HepG2 (cell line): ENCODE results near the gene RFC1. TPM values are rescaled to one million over a fixed set of nuclear protein-coding genes. Genes with fewer than 3 reads are reported as not detected.
A peak's percentile ranks its signal among the peaks of the same experiment; 100 is the strongest.

Experiments used
- GATA4 ChIP-seq: sonication (generic); IDR thresholded peaks from 2 replicates; pipeline ENCODE4 v1.6.1; 2016; ENCODE audit warnings: antibody characterized with exemption, low read depth, borderline replicate concordance
- GTF3A ChIP-seq: sonication (generic); formaldehyde crosslinking; conservative IDR thresholded peaks from 2 replicates; pipeline ENCODE4 v1.4.0; 2020; ENCODE audit warnings: mild to moderate bottlenecking, missing genetic modification reagents
- KAT7 ChIP-seq: IDR thresholded peaks from 2 replicates; pipeline ENCODE4 v1.6.1; 2018; ENCODE audit warnings: borderline replicate concordance, missing compliant biosample characterization
- KMT2B ChIP-seq: IDR thresholded peaks from 2 replicates; pipeline ENCODE4 v1.6.1; 2016; ENCODE audit warnings: missing genetic modification reagents, missing compliant biosample characterization
- MTF2 ChIP-seq: sonication (generic); formaldehyde crosslinking; IDR thresholded peaks from 2 replicates; pipeline ENCODE4 v1.5.0; 2020; ENCODE audit warnings: missing genetic modification reagents, borderline replicate concordance
- NFKBIZ ChIP-seq: IDR thresholded peaks from 2 replicates; pipeline ENCODE4 v1.6.1; 2018; ENCODE audit warnings: missing genetic modification reagents, missing compliant biosample characterization
- PRPF4 ChIP-seq: fragments of 200-400 bp; formaldehyde crosslinking; IDR thresholded peaks from 2 replicates; pipeline ENCODE4 v1.6.1; 2016; ENCODE audit warnings: low read length, low read depth; ENCODE audit not compliant: poor library complexity, severe bottlenecking
- RXRA ChIP-seq: sonication (generic); formaldehyde crosslinking; IDR thresholded peaks from 2 replicates; pipeline ENCODE4 v1.5.1; 2020; ENCODE audit warnings: missing genetic modification reagents
- ZBTB20 ChIP-seq: sonication (generic); formaldehyde crosslinking; IDR thresholded peaks from 2 replicates; pipeline ENCODE4 v1.8.1; 2023; ENCODE audit warnings: missing genetic modification reagents, low read depth, mild to moderate bottlenecking, borderline replicate concordance
- ZFP36L2 ChIP-seq: sonication (generic); formaldehyde crosslinking; IDR thresholded peaks from 2 replicates; pipeline ENCODE4 v1.4.0; 2020; ENCODE audit warnings: missing genetic modification reagents
- ZNF143 ChIP-seq: sonication (generic); formaldehyde crosslinking; IDR thresholded peaks from 2 replicates; pipeline ENCODE4 v1.4.0; 2020; ENCODE audit warnings: missing genetic modification reagents
- ZNF207 ChIP-seq: fragments of 450-650 bp; IDR thresholded peaks from 2 replicates; pipeline ENCODE4 v1.6.1; 2016; ENCODE audit warnings: antibody characterized with exemption, borderline replicate concordance
- ZNF547 ChIP-seq: sonication (generic); formaldehyde crosslinking; IDR thresholded peaks from 2 replicates; pipeline ENCODE4 v1.5.1; 2020; ENCODE audit warnings: mild to moderate bottlenecking, missing genetic modification reagents
- ZNF670 ChIP-seq: sonication (generic); formaldehyde crosslinking; IDR thresholded peaks from 2 replicates; pipeline ENCODE4 v1.8.0; 2022; ENCODE audit warnings: mild to moderate bottlenecking, missing genetic modification reagents, borderline replicate concordance
- polyA plus RNA-seq, 8 experiments: library from polyadenylated mRNA; depleted of rRNA in 3 of 8; stranded (reverse) in 7 of 8; unstranded in 1 of 8; fragments of >200 nt; fragmentation: Illumina TruSeq in 4 of 8; extraction: Trizol in 4 of 8; gene quantifications; 2 replicates each; pipeline versions ENCODE4 v1.2.1 to v1.2.3, GENCODE V29; 2011 to 2016; ENCODE audit warnings: low read depth in 4 of 8, missing spikeins in 1 of 8, mixed read lengths in 1 of 8; ENCODE audit not compliant: insufficient read depth in 1 of 8
- total RNA-seq, 5 experiments: library from RNA; depleted of rRNA; stranded (reverse); fragments of >200 nt; fragmentation: Illumina TruSeq; extraction: Trizol; gene quantifications; 2 replicates each; pipeline ENCODE4 v1.2.3, GENCODE V29; 2016; ENCODE audit warnings: low read depth in 1 of 5
- TF ChIP-seq, protein P1 (sequence below): IDR thresholded peaks from 2 replicates; pipeline ENCODE4 v1.6.1; 2016; ENCODE audit warnings: mild to moderate bottlenecking, missing biosample characterization, missing genetic modification reagents
- TF ChIP-seq, protein P2 (sequence below): sonication (generic); formaldehyde crosslinking; IDR thresholded peaks from 2 replicates; pipeline ENCODE4 v1.4.0; 2020; ENCODE audit warnings: missing genetic modification reagents
- TF ChIP-seq, protein P3 (sequence below): sonication (generic); formaldehyde crosslinking; IDR thresholded peaks from 2 replicates; pipeline ENCODE4 v1.4.0; 2020; ENCODE audit warnings: missing genetic modification reagents
- TF ChIP-seq, protein P4 (sequence below): sonication (generic); formaldehyde crosslinking; IDR thresholded peaks from 2 replicates; pipeline ENCODE4 v1.5.0; 2020; ENCODE audit warnings: missing genetic modification reagents
- TF ChIP-seq, protein P5 (sequence below): sonication (generic); formaldehyde crosslinking; IDR thresholded peaks from 2 replicates; pipeline ENCODE4 v1.5.0; 2020; ENCODE audit warnings: missing genetic modification reagents

RFC1 gene
- total and polyA plus RNA-seq, 2 of the 13 experiments (the other 11 are each of a cell fraction or from before 2014, with no cell fraction given): 15.9 to 78.8 TPM

- TF ChIP-seq, protein P1, sequence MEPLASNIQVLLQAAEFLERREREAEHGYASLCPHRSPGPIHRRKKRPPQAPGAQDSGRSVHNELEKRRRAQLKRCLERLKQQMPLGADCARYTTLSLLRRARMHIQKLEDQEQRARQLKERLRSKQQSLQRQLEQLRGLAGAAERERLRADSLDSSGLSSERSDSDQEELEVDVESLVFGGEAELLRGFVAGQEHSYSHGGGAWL: peak; percentile 99
- TF ChIP-seq ZNF547 (CRISPR knock-in tag) (peak; percentile 98; the same call in 1 of the 2 replicates), NFKBIZ (peak; percentile 92), GTF3A (CRISPR knock-in tag) (peak; percentile 75; the same call in 1 of the 2 replicates), ZNF207 (no peak), PRPF4 (peak; percentile 97), ZNF143 (CRISPR knock-in tag) (peak; percentile 70), KMT2B (CRISPR knock-in tag) (peak; percentile 100), RXRA (CRISPR knock-in tag) (peak; percentile 61; the same call in 1 of the 2 replicates), ZBTB20 (peak; percentile 95; the same call in 1 of the 2 replicates), KAT7 (CRISPR knock-in tag) (peak; percentile 90), GATA4 (0 out of 2 replicates have a peak, but pooled peaks have one; percentile 31), ZNF670 (CRISPR knock-in tag) (peak; percentile 81; the same call in 1 of the 2 replicates), MTF2 (CRISPR knock-in tag) (peak; percentile 74; the same call in 1 of the 2 replicates), ZFP36L2 (CRISPR knock-in tag) (no peak)
- TF ChIP-seq, protein P2, sequence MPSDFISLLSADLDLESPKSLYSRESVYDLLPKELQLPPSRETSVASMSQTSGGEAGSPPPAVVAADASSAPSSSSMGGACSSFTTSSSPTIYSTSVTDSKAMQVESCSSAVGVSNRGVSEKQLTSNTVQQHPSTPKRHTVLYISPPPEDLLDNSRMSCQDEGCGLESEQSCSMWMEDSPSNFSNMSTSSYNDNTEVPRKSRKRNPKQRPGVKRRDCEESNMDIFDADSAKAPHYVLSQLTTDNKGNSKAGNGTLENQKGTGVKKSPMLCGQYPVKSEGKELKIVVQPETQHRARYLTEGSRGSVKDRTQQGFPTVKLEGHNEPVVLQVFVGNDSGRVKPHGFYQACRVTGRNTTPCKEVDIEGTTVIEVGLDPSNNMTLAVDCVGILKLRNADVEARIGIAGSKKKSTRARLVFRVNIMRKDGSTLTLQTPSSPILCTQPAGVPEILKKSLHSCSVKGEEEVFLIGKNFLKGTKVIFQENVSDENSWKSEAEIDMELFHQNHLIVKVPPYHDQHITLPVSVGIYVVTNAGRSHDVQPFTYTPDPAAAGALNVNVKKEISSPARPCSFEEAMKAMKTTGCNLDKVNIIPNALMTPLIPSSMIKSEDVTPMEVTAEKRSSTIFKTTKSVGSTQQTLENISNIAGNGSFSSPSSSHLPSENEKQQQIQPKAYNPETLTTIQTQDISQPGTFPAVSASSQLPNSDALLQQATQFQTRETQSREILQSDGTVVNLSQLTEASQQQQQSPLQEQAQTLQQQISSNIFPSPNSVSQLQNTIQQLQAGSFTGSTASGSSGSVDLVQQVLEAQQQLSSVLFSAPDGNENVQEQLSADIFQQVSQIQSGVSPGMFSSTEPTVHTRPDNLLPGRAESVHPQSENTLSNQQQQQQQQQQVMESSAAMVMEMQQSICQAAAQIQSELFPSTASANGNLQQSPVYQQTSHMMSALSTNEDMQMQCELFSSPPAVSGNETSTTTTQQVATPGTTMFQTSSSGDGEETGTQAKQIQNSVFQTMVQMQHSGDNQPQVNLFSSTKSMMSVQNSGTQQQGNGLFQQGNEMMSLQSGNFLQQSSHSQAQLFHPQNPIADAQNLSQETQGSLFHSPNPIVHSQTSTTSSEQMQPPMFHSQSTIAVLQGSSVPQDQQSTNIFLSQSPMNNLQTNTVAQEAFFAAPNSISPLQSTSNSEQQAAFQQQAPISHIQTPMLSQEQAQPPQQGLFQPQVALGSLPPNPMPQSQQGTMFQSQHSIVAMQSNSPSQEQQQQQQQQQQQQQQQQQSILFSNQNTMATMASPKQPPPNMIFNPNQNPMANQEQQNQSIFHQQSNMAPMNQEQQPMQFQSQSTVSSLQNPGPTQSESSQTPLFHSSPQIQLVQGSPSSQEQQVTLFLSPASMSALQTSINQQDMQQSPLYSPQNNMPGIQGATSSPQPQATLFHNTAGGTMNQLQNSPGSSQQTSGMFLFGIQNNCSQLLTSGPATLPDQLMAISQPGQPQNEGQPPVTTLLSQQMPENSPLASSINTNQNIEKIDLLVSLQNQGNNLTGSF: peak; percentile 96
- TF ChIP-seq, protein P3, sequence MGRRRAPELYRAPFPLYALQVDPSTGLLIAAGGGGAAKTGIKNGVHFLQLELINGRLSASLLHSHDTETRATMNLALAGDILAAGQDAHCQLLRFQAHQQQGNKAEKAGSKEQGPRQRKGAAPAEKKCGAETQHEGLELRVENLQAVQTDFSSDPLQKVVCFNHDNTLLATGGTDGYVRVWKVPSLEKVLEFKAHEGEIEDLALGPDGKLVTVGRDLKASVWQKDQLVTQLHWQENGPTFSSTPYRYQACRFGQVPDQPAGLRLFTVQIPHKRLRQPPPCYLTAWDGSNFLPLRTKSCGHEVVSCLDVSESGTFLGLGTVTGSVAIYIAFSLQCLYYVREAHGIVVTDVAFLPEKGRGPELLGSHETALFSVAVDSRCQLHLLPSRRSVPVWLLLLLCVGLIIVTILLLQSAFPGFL: peak; percentile 88; the same call in 1 of the 2 replicates
- TF ChIP-seq, protein P4, sequence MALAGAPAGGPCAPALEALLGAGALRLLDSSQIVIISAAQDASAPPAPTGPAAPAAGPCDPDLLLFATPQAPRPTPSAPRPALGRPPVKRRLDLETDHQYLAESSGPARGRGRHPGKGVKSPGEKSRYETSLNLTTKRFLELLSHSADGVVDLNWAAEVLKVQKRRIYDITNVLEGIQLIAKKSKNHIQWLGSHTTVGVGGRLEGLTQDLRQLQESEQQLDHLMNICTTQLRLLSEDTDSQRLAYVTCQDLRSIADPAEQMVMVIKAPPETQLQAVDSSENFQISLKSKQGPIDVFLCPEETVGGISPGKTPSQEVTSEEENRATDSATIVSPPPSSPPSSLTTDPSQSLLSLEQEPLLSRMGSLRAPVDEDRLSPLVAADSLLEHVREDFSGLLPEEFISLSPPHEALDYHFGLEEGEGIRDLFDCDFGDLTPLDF: peak; percentile 99
- TF ChIP-seq, protein P5, sequence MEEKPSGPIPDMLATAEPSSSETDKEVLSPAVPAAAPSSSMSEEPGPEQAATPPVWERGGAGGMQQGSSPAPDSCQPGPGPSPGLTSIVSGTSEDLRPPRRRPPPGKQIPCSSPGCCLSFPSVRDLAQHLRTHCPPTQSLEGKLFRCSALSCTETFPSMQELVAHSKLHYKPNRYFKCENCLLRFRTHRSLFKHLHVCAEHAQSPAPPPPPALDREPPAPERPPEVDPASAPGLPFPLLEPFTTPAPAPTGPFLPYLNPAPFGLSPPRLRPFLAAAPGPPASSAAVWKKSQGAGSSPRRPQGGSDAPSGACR: peak; percentile 62; the same call in 1 of the 2 replicates
Measured at GRCh38 chr4:39365830-39366771, at the start of gene RFC1 (continued).
